B cell (primary cell): ENCODE data around the gene TEKT3. TPM values are rescaled to one million over a fixed set of nuclear protein-coding genes. Genes with fewer than 3 reads are reported as not detected.

Experiments used
- polyA plus RNA-seq: library from polyadenylated mRNA; depleted of rRNA; stranded (reverse); fragments of >200 nt; gene quantifications from 2 replicates; pipeline ENCODE4 v1.2.3, GENCODE V29; 2012
- small RNA-seq: library from RNA; depleted of rRNA; stranded (forward); fragments of <200 nt; gene quantifications from one replicate; pipeline ENCODE3, GENCODE V24; 2012; ENCODE audit warnings: low replicate concordance, low read depth; ENCODE audit not compliant: insufficient read length
- total RNA-seq, 2 donors: library from RNA; stranded (reverse); fragments of 120-200 nt in 1 of 2; gene quantifications; 1 replicate in 1 of 2; 2 replicates in 1 of 2; pipeline versions ENCODE4 v1.2.3 to v1.2.4, GENCODE V29; 2013 to 2022

TEKT3 gene
- total and polyA plus RNA-seq, 2 donors (not counting 1 experiment from before 2014, with no cell fraction given) = 0.49 to 1.8 TPM

Small RNA genes within 50 kb of the gene (small RNA-seq; reads per million reads assigned to genes)
- not detected for gene RNU6-799P

Other genes with a start within 250 kb of the TEKT3 start
- gene PMP22, start 76.3 kb downstream of the TEKT3 start, total RNA-seq = 0.34 and 0.71 TPM in 2 replicates
- gene PMP22, start 76.3 kb downstream of the TEKT3 start, polyA plus RNA-seq = 0.06 TPM in 1 of 2 replicates, not detected in the other
- gene CDRT4, start 126.0 kb upstream of the TEKT3 start, total RNA-seq = 10.5 and 11.6 TPM in 2 replicates
- gene CDRT4, start 126.0 kb upstream of the TEKT3 start, polyA plus RNA-seq = 2.1 and 23.0 TPM in 2 replicates
- gene TVP23C, start 221.9 kb upstream of the TEKT3 start, total RNA-seq = 30.9 and 35.9 TPM in 2 replicates
- gene TVP23C, start 221.9 kb upstream of the TEKT3 start, polyA plus RNA-seq = 6.4 and 8.6 TPM in 2 replicates